Forelimb muscle (tissue), 1 donor: Measurements from ENCODE around the gene RBP3. TPM values are rescaled to one million over a fixed set of nuclear protein-coding genes. Genes with fewer than 3 reads are reported as not detected.

Experiments used
- DNase-seq: peaks from one replicate; pipeline ENCODE4 v3.0.0-alpha.2; 2013; ENCODE audit warnings: low read depth
- polyA plus RNA-seq: library from polyadenylated mRNA; unstranded; fragments of 120-200 nt; gene quantifications from one replicate; pipeline ENCODE4 v1.2.1, GENCODE V29; 2013; ENCODE audit not compliant: insufficient read length

RBP3 gene
- polyA plus RNA-seq, 1 donor: 0.09 TPM

DNA sequence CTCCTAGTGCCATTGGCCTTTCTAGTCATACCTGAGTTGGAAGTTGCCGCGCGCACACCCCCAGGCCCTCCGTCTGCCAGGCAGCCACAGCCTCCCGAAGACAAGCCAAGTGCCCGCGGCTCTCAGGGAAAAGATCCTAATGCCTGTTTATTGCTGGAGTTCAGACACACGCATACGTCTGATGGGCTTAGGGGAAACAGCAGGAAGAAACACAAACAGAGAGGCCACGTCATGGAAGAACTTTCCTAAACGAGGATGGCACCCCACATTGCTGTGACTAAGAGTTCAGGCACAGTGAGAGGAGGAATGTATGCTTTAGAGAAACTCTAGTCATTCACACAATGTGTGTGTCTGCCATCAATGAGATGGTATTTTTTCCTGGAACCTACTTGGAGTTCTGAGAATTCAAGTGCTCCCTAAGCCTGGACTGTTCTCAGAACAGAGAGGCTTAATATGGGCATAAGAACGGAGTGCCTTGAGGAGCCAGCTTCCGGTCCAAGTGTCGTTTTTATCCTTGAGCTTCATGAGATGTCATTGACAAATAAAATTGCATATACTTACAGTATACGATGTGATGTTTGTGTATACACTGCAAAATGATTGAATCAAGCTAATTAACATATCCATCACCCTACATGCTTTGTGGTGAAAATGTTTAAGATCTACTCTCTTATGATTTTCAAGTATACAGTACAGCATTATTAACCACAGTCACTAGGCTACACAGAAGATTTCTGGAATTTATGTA lies 11.6 kb upstream of the RBP3 start:
- no peak for DNase-seq

DNA sequence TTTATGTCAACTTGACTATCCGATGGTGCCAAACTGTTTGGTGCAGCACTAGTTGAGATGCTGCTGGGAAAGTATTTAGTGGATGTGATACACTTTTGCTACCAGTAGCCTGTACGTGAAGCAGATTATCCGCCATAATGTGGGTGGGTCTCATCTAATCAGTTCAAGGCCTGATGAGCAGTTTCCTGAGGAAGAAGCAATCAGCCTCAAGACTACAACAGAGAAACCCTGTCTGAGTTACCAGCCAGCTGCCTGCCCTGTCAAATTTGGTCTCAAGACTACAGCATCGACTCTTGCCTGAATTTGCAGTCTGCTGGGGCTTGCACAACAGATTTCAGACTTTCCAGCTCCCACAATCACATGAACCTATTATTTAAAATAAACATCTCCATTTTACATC lies 10.9 kb upstream of the RBP3 start:
- no peak for DNase-seq

DNA sequence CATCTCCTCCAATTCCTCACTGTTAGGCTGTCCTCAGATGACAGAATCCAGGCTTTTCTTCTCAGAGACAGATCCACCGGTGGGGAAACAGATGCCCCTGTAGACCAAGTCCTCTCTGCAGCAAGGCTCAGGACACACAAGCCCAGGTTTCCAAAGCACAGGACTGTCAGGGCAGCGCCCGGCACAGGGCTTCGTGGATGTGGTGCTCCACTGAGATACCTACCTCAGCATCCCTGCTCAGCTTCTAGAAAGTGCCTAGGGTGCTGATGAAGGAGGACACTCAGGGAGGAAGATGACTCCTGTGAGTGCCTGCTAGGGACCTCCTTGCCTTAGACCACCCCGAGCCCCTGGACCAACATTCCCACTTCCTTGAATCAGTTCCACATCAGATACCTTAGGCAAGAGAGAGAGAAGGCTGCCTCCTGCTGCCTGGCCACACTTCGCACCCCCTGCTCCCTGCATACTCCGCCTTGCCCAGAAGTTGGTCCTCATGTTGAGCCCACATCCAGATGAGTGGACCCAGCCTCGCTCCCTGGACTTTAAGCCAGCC lies 8.9 kb upstream of the RBP3 start:
- DNase-seq: no peak

DNA sequence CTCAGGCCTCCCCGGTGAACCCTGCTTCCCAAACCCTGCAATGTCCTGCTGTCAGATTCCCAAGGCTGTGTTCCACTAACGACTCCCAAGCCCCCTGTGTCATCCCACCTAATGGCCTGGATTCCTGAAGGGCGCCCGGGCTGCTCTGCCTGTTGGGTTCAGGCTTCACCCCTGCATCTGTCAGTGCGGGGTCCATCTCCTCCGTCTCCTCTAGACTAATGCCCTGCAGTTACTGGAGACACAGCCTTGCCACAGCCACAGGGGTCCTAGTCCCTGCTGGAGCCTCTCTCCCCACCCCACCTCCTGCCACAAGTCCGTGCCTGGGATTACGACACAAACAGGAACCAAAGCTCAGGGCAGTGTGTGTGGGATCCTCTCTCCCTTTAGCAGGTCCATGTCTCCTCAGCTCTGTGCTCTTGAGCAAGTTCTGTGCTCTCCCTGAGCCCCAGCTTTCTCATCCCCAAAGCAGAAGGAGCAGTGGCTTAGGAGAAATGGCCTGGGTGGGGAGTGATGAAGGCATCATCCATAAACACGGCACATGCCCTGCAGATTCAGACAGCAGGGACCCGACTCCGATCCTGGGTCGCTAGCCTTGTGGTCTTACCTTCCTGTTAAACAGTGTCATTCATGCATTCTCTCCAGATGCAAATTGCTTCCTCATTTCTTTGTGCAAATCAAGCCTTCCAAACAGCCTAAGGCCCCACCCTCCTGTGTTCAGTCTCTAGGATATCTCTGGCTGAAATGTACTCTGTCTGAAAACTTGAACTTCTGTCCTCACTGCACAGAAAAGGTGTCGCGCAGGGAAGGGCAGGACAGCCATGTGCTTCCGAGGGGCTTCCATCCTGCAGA lies 8.2 kb upstream of the RBP3 start:
- no peak for DNase-seq

DNA sequence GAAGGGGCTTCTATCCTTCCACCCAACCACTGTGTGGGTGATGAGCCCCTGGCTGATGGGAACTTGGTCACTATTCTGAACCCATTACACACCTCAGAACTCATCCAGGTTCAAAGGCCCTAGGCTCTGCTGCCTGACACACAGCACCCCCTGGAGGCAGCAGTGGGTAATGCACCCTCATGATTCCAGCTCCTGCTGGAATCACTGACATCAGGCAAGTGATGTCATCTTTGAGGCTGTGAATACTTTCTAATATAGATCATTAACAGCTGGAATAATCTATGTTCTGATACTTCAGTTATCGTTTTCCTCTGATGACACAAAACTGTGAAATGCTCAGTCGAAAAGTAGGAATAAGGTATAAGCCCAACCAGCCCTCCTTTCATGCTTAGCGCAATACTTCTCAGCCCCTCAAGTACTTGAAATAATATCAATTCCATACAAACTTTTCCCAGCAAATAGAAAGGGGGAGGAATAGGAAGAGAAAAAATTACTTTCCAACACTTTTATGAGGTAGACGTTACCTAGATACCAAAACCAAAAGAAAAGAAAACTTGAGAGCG lies 7.5 kb upstream of the RBP3 start:
- DNase-seq: peak; percentile 9

DNA sequence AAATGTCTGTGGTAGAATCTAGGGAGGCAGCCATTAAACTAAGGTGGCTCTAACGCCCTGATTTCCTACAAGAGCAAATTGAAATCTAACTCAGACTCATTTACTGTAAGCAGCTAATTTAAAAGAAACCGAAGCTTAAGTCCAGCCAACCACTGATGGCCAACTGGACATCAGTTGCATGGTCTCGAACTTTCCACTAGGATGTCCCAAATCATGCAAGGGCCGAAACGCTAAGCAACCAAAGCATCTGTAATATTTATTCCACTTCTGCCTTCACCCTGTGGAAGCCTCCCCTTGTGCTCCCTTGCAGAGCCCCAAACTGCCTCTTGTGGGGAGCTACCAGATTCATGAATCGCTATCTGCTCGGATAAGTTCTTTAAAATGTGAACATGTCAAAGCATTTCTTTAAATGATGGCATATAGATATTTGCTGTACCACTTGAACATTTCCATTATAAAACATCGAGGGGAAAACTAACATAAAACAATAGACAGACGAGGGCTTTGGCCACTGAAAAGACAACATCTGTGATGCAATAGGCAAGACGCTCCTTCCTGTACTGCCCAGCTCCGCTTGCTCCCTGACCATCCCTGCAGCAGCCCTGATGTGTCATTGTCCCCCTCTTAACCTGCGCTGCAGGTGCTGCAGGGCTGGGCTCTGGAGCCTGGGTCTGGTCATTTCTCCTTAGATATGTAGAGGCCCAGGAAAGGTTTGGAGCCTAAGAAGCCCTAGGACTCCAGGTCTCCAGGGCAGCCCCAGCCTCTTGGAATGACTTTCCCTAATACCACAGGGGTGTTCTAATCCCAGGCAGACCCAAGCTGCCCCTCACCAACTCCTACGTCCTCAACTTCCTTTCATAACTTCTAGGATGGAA lies 2.9 kb upstream of the RBP3 start:
- DNase-seq: no peak

DNA sequence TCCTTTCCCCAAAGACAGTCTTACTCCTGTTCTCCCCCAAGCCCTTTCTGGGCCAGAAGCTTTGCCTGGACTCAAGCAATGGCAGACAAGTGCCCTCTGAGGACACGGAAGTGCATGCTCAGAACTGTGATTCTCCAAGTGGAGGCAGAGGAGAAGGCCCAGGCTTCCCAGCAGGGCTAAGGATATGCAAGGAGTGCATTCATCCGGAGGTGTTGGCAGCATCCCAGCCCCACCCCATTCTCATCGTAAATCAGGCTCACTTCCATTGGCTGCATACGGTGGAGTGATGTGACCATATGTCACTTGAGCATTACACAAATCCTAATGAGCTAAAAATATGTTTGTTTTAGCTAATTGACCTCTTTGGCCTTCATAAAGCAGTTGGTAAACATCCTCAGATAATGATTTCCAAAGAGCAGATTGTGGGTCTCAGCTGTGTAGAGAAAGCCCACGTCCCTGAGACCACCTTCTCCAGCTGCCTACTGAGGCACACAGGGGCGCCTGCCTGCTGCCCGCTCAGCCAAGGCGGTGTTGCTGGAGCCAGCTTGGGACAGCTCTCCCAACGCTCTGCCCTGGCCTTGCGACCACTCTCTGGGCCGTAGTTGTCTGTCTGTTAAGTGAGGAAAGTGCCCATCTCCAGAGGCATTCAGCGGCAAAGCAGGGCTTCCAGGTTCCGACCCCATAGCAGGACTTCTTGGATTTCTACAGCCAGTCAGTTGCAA lies 1.4 kb upstream of the RBP3 start:
- DNase-seq: no peak

DNA sequence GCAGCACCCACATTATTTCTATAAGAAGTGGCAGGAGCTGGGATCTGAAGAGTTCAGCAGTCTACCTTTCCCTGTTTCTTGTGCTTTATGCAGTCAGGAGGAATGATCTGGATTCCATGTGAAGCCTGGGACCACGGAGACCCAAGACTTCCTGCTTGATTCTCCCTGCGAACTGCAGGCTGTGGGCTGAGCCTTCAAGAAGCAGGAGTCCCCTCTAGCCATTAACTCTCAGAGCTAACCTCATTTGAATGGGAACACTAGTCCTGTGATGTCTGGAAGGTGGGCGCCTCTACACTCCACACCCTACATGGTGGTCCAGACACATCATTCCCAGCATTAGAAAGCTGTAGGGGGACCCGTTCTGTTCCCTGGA lies 874 bp upstream of the RBP3 start:
- no peak for DNase-seq

DNA sequence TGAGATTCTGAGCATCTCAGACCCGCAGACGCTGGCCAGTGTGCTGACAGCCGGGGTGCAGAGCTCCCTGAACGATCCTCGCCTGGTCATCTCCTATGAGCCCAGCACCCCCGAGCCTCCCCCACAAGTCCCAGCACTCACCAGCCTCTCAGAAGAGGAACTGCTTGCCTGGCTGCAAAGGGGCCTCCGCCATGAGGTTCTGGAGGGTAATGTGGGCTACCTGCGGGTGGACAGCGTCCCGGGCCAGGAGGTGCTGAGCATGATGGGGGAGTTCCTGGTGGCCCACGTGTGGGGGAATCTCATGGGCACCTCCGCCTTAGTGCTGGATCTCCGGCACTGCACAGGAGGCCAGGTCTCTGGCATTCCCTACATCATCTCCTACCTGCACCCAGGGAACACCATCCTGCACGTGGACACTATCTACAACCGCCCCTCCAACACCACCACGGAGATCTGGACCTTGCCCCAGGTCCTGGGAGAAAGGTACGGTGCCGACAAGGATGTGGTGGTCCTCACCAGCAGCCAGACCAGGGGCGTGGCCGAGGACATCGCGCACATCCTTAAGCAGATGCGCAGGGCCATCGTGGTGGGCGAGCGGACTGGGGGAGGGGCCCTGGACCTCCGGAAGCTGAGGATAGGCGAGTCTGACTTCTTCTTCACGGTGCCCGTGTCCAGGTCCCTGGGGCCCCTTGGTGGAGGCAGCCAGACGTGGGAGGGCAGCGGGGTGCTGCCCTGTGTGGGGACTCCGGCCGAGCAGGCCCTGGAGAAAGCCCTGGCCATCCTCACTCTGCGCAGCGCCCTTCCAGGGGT lies 703 bp downstream of the RBP3 start:
- no peak for DNase-seq

DNA sequence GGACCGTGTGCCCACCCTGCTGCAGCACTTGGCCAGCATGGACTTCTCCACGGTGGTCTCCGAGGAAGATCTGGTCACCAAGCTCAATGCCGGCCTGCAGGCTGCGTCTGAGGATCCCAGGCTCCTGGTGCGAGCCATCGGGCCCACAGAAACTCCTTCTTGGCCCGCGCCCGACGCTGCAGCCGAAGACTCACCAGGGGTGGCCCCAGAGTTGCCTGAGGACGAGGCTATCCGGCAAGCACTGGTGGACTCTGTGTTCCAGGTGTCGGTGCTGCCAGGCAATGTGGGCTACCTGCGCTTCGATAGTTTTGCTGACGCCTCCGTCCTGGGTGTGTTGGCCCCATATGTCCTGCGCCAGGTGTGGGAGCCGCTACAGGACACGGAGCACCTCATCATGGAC lies 1.4 kb downstream of the RBP3 start:
- no peak for DNase-seq

DNA sequence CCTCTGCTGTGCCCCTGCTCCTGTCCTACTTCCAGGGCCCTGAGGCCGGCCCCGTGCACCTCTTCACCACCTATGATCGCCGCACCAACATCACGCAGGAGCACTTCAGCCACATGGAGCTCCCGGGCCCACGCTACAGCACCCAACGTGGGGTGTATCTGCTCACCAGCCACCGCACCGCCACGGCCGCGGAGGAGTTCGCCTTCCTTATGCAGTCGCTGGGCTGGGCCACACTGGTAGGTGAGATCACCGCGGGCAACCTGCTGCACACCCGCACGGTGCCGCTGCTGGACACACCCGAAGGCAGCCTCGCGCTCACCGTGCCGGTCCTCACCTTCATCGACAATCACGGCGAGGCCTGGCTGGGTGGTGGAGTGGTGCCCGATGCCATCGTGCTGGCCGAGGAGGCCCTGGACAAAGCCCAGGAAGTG lies 1.8 kb downstream of the RBP3 start:
- DNase-seq: no peak

DNA sequence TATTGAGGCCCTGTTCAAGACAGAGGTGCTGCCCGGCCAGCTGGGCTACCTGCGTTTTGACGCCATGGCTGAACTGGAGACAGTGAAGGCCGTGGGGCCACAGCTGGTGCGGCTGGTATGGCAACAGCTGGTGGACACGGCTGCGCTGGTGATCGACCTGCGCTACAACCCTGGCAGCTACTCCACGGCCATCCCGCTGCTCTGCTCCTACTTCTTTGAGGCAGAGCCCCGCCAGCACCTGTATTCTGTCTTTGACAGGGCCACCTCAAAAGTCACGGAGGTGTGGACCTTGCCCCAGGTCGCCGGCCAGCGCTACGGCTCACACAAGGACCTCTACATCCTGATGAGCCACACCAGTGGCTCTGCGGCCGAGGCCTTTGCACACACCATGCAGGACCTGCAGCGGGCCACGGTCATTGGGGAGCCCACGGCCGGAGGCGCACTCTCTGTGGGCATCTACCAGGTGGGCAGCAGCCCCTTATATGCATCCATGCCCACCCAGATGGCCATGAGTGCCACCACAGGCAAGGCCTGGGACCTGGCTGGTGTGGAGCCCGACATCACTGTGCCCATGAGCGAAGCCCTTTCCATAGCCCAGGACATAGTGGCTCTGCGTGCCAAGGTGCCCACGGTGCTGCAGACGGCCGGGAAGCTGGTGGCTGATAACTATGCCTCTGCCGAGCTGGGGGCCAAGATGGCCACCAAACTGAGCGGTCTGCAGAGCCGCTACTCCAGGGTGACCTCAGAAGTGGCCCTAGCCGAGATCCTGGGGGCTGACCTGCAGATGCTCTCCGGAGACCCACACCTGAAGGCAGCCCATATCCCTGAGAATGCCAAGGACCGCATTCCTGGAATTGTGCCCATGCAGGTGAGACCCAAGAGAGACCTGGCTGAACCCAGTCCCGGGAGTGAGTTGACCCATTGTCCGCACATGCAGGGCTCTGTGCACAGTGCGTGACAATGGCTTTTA lies 2.8 kb downstream of the RBP3 start:
- DNase-seq: no peak

DNA sequence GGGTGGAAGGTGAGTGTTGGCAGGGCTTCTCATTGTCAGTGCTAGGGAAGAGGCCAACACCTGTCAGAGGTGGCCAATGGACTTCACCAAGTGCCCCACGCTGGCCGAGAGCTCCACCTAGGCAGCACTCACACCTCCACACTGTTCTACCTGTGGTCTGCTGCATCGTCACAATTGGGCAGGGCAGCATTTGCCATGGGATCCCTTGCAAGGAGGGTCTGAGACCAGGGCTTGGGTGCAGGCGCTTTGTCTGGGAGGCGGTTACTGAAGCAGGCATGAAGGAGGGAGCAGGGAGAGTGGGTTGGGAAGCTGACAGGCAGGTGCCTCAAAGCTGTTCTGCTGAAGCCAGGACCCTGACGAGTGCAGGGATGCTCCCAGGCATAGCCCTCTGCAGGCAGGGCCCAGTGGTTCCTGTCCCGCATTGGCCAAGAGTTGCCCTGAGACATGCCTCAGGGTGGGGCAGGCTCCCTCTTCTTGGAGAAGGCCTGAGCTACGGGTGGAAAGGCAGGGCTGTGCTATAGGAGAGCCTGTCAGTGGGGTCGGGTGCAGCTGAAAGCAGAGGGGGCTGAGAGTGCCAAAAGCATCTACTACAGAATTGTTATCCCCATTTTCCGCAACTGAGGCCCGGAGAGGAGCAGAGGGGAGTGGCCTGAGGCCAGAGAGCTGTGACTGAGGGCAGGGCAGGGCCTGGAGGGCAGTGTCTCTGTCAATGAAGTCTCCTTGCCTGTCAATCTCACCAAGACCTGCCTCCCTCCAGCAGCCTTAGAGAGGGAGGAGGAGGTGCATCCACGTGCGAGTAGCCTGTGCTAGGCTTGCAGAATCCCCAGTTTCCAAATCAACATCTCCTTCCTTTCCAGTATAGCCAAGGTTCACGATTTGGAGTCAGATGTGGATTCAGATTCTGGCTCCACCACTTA lies 4.0 kb downstream of the RBP3 start:
- DNase-seq: no peak

DNA sequence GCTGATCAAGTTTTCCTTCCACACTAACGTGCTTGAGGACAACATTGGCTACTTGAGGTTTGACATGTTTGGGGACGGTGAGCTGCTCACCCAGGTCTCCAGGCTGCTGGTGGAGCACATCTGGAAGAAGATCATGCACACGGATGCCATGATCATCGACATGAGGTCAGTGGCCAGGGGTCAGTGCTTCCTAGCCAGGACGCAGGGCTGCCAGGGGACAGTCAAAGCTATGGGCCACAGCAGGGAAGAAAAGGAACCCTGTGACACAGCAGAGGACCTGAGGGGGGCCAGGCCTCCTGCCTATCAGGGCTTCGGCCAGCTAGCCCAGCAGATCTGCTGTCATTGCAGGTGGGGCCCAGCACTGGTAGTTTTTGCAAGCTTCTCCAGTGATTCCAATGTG lies 5.2 kb downstream of the RBP3 start:
- no peak for DNase-seq

DNA sequence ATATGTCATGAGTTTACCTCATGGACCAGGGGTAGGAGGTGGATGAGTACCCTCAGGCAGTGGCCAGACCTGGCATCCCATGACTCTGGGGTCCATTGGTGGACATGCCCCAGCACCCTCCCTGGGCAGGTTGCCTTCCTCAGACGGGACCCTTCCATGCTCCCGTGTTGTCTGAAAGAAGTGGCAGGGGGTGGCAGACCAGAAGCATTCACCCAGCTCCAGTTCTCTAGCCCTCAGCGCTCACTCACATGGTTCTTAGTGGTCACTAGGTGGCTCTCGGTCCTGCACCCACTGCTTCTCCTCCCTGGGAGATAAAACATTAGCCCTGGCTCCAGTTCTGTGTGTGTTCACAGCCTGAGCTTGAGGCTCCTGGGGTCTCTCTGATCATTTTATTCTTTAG lies 6.0 kb downstream of the RBP3 start:
- no peak for DNase-seq

DNA sequence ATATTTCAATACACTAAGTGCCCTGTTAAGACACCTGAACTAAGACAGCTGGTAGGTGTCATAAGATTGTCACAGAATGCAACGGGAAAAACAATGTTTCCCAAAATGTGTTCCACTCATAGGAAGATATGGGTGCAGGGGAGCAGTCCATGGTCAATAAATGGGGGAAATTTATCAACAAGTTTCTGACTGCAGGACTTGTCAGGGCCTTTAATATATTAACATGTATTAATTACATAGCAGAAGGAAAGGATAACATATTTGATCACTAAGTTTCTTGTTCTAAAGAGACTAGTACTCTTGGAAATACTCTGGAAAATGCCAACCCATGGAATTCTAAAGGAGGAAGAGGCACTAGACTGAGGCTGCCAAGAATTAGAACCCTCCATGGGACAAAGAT lies 6.7 kb downstream of the RBP3 start:
- no peak for DNase-seq

DNA sequence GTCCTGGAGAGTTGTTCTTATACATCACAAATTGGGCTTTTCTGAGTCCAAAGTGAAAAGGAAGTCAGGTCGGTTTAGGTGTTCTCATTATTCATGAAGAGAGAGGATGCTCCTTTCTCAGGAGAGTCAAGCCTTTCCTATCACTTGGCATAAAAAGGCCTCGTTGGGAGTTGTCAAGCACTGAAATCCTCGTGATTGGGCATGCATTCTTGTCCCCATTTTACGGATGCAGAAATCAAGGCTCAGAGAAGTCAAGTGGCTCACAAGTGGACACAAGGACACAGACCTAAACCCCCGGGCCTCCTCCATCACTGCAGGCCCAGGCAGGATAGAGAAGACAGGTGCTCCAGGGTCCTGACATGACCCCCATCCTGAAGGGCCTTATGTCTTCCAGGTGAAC lies 8.5 kb downstream of the RBP3 start:
- no peak for DNase-seq

DNA sequence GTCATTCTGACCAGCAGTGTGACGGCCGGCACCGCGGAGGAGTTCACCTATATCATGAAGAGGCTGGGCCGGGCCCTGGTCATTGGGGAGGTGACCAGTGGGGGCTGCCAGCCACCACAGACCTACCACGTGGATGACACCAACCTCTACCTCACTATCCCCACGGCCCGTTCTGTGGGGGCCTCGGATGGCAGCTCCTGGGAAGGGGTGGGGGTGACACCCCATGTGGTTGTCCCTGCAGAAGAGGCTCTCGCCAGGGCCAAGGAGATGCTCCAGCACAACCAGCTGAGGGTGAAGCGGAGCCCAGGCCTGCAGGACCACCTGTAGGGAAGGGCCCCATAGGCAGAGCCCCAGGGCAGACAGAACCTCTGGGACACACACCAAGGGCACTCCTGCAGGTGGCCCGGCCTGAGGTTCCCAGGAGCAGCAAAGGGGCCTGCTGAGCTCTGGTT lies 9.0 kb downstream of the RBP3 start:
- DNase-seq: no peak
